HCT116 (cell line): Measurements from ENCODE around the gene C1orf174. TPM values are rescaled to one million over a fixed set of nuclear protein-coding genes. Genes with fewer than 3 reads are reported as not detected.

ENCODE experiments used
- ATAC-seq: fragments of 200-7000 bp; cut with Tn5 transposase; 2 replicates; pipeline ENCODE4 v1.9.1; 2020; ENCODE audit warnings: mild to moderate bottlenecking, moderate library complexity
- BruUV-seq: library from RNA; stranded (reverse); fragments of 400-500 nt; replicated peaks from 2 replicates; lab custom pipeline; 2021; lab: Mats Ljungman, UMichigan
- CTCF ChIA-PET: fragments of 300-600 bp; sonication (Branson Sonifier 250); formaldehyde crosslinking; loops from one replicate; lab custom pipeline; 2021; ENCODE audit warnings: antibody characterized with exemption; lab: Charles Lee
- POLR2A ChIA-PET: fragments of 300-600, 350-600 bp; sonication (Branson Sonifier 250); formaldehyde crosslinking; loops from one replicate; lab custom pipeline; 2021; ENCODE audit warnings: antibody characterized with exemption; lab: Charles Lee
- RAD21 ChIA-PET, 2 experiments: fragments of 300-600 bp; sonication (Branson Sonifier 250); formaldehyde crosslinking; loops; one replicate each; lab custom pipeline; 2023; ENCODE audit warnings: low total read pairs in 2 of 2; ENCODE audit not compliant: uncharacterized antibody in 2 of 2, unreplicated experiment in 2 of 2, low non-redundant PET in 1 of 2; lab: Charles Lee
- DNase-seq: peaks from one replicate; pipeline ENCODE4 v3.0.0-alpha.2; 2010; ENCODE audit warnings: low read depth, low spot score
- H2AFZ ChIP-seq: fragments of 200-600 bp; shearing (Covaris generic), sonication (generic); 2 replicates; pipeline ENCODE4 v1.6.1; 2017; ENCODE audit warnings: low read depth, mixed run types, mixed read lengths, antibody characterized with exemption, low read length; ENCODE audit not compliant: poor library complexity, severe bottlenecking
- H3K27ac ChIP-seq: 2 replicates; pipeline ENCODE4 v1.5.1; 2012; ENCODE audit warnings: low read depth, low read length
- H3K27me3 ChIP-seq: fragments of 200-600 bp; sonication (generic); 2 replicates; pipeline ENCODE4 v1.6.1; 2016; ENCODE audit warnings: mixed run types, low read length, mixed read lengths; ENCODE audit not compliant: insufficient read depth
- H3K36me3 ChIP-seq, 2 experiments: fragments of 200-500 bp in 1 of 2; fragments of 200-600 bp in 1 of 2; sonication (Bioruptor generic) in 1 of 2; sonication (generic) in 1 of 2; 2 replicates each; pipeline versions ENCODE4 v1.5.1 to v1.6.1; 2014 to 2016; ENCODE audit warnings: low read length in 2 of 2, inconsistent platforms in 1 of 2, mixed read lengths in 1 of 2, mixed run types in 1 of 2; ENCODE audit not compliant: insufficient read depth in 2 of 2, control insufficient read depth in 1 of 2
- H3K4me1 ChIP-seq, 2 experiments: fragments of 200-600 bp in 1 of 2; sonication (generic) in 1 of 2; 2 replicates each; pipeline versions ENCODE4 v1.5.1 to v1.6.1; 2012 to 2017; ENCODE audit warnings: low read length in 2 of 2, inconsistent platforms in 1 of 2, mild to moderate bottlenecking in 1 of 2, mixed read lengths in 1 of 2, mixed run types in 1 of 2, moderate library complexity in 1 of 2; ENCODE audit not compliant: insufficient read depth in 2 of 2, control insufficient read depth in 1 of 2
- H3K4me2 ChIP-seq: fragments of 200-600 bp; sonication (generic); 2 replicates; pipeline ENCODE4 v1.6.1; 2017; ENCODE audit warnings: mixed run types, low read length, mixed read lengths
- H3K4me3 ChIP-seq, 2 experiments: fragments of 200-600 bp in 1 of 2; sonication (generic) in 1 of 2; replicated peaks in 1 of 2; 2 replicates each; pipeline ENCODE4 v1.5.1; 2011 to 2016; ENCODE audit warnings: low read length in 2 of 2, control low read depth in 1 of 2, low read depth in 1 of 2, mild to moderate bottlenecking in 1 of 2, mixed read lengths in 1 of 2, mixed run types in 1 of 2
- H3K79me2 ChIP-seq: fragments of 200-600 bp; sonication (generic); 2 replicates; pipeline ENCODE4 v1.6.1; 2017; ENCODE audit warnings: mild to moderate bottlenecking, mixed run types, low read length, moderate library complexity, mixed read lengths; ENCODE audit not compliant: insufficient read depth
- H3K9ac ChIP-seq: fragments of 200-600 bp; sonication (generic); 2 replicates; pipeline ENCODE4 v1.6.1; 2016; ENCODE audit warnings: low read length, mixed read lengths
- H3K9me2 ChIP-seq: fragments of 200-600 bp; sonication (generic), shearing (Covaris generic); 2 replicates; pipeline ENCODE4 v1.6.1; 2017; ENCODE audit warnings: mixed run types, mild to moderate bottlenecking, moderate library complexity; ENCODE audit not compliant: insufficient read depth
- H3K9me3 ChIP-seq, 2 experiments: fragments of 200-500 bp in 1 of 2; fragments of 200-600 bp in 1 of 2; sonication (Bioruptor generic) in 1 of 2; sonication (generic) in 1 of 2; 2 replicates each; pipeline ENCODE4 v1.6.1; 2014 to 2017; ENCODE audit warnings: low read length in 2 of 2, mixed read lengths in 2 of 2, inconsistent platforms in 1 of 2, low read depth in 1 of 2, mild to moderate bottlenecking in 1 of 2, mixed run types in 1 of 2, moderate library complexity in 1 of 2; ENCODE audit not compliant: control insufficient read depth in 1 of 2, insufficient read depth in 1 of 2
- H4K20me1 ChIP-seq: fragments of 200-600 bp; sonication (generic), shearing (Covaris generic); 2 replicates; pipeline ENCODE4 v1.6.1; 2017; ENCODE audit warnings: mixed run types, mild to moderate bottlenecking, moderate library complexity; ENCODE audit not compliant: insufficient read depth
- ATF3 ChIP-seq: IDR thresholded peaks from 2 replicates; pipeline ENCODE4 v1.6.1; 2012
- CBX3 ChIP-seq: IDR thresholded peaks from 2 replicates; pipeline ENCODE4 v1.6.1; 2012; ENCODE audit warnings: low read depth
- EGR1 ChIP-seq: IDR thresholded peaks from 2 replicates; pipeline ENCODE4 v1.6.1; 2012; ENCODE audit warnings: low read depth
- POLR2A ChIP-seq: IDR thresholded peaks from 2 replicates; pipeline ENCODE4 v1.7.0; 2011; ENCODE audit warnings: borderline replicate concordance; ENCODE audit not compliant: insufficient read depth, insufficient read length; ENCODE audit errors: extremely low read depth
- POLR2AphosphoS5 ChIP-seq: IDR thresholded peaks from 2 replicates; pipeline ENCODE4 v1.6.1; 2011; ENCODE audit warnings: mild to moderate bottlenecking, low read depth, low read length, moderate library complexity
- REST ChIP-seq: IDR thresholded peaks from 2 replicates; pipeline ENCODE4 v1.6.1; 2012; ENCODE audit warnings: low read depth
- ZBTB33 ChIP-seq: IDR thresholded peaks from 2 replicates; pipeline ENCODE4 v1.6.1; 2011; ENCODE audit warnings: mild to moderate bottlenecking, low read length, moderate library complexity; ENCODE audit not compliant: insufficient replicate concordance; ENCODE audit errors: extremely low read depth
- intact Hi-C: fragments of 100-400 bp; cut with micrococcal nuclease; formaldehyde crosslinking; loops from 2 replicates; pipeline ENCODE4 v1.10.0; 2022
- total RNA-seq: library from RNA; stranded (reverse); gene quantifications from one replicate; pipeline ENCODE4 v1.2.1, GENCODE V29; 2021; ENCODE audit not compliant: unreplicated experiment

The C1orf174 gene
- total RNA-seq, 1 experiment from 2014 or later = 33.7 TPM

- Histone ChIP-seq H3K9me2 (no peaks in the 10 kb centered on the region), H3K4me1 (no peaks in the 10 kb centered on the region), H3K79me2 (no peaks in the 10 kb centered on the region), H3K4me2 (no peak overlapping the region), H3K9me3 (no peaks in the 10 kb centered on the region; a peak in 1 of 4 replicates), H3K36me3 (no peaks in the 10 kb centered on the region), H2AFZ (no peak overlapping the region), H3K4me3 (no peak overlapping the region), H3K27me3 (0 out of 2 replicates have a peak, but pooled peaks cover 4% of the 10 kb centered on the region), H3K9ac (no peak overlapping the region), H4K20me1 (no peaks in the 10 kb centered on the region), H3K27ac (no peak overlapping the region)
- TF ChIP-seq POLR2A = no peak
- TF ChIP-seq EGR1 = no peak
- TF ChIP-seq POLR2AphosphoS5 = no peak
- TF ChIP-seq ATF3 = no peak
- no peak for TF ChIP-seq REST
- no peak for TF ChIP-seq ZBTB33
- no peak for TF ChIP-seq CBX3
- CTCF ChIA-PET = no interaction called here
- intact Hi-C loops = no loop called here
- RAD21 ChIA-PET = no interaction called here
- BruUV-seq = no TSS peak
- DNase-seq (no peak), ATAC-seq (no peak)
- POLR2A ChIA-PET = no interaction called here
These were observed 25.2 kb upstream of the C1orf174 start for GRCh38 chr1:3925256-3925655.
